Measurements from ENCODE around the gene IKZF3.

The IKZF3 gene

GRCh38 chr17:39835038-39835786 lies 28.9 kb downstream of the IKZF3 start:
- Histone ChIP-seq H3K4me3 (ENCODE audit: low read length in 2 of 2) (no peak overlapping the region), H3K9me3 (ENCODE audit: control insufficient read depth in 2 of 2, low read length in 2 of 2) (no peaks in the 10 kb centered on the region), H3K36me3 (ENCODE audit: control insufficient read depth in 2 of 2, insufficient read depth in 2 of 2, low read length in 2 of 2) (no peaks in the 10 kb centered on the region), H3K4me1 (ENCODE audit: control insufficient read depth, insufficient read depth, low read length) (no peaks in the 10 kb centered on the region), H3K27ac (ENCODE audit: low read length) (no peak overlapping the region), H3K27me3 (ENCODE audit: control insufficient read depth in 1 of 2, insufficient read depth in 2 of 2, low read length in 2 of 2) (peaks cover 0 to 2% of the 10 kb centered on the region in 2 donors), H3K9ac (ENCODE audit: low read length in 2 of 2) (no peak overlapping the region)

GRCh38 chr17:39834017-39834416 lies 30.1 kb downstream of the IKZF3 start:
- H3K4me1 ChIP-seq (ENCODE audit: control insufficient read depth, insufficient read depth, low read length) = no peaks in the 10 kb centered on the region
- H3K36me3 ChIP-seq (ENCODE audit: control insufficient read depth in 2 of 2, insufficient read depth in 2 of 2, low read length in 2 of 2) = no peaks in the 10 kb centered on the region
- H3K9ac ChIP-seq (ENCODE audit: low read length in 2 of 2) = no peak overlapping the region
- peaks cover 0 to 2% of the 10 kb centered on the region in 2 donors for H3K27me3 ChIP-seq (ENCODE audit: control insufficient read depth in 1 of 2, insufficient read depth in 2 of 2, low read length in 2 of 2)
- no peaks in the 10 kb centered on the region for H3K9me3 ChIP-seq (ENCODE audit: control insufficient read depth in 2 of 2, low read length in 2 of 2)
- no peak overlapping the region for H3K4me3 ChIP-seq (ENCODE audit: low read length in 2 of 2)
- H3K27ac ChIP-seq (ENCODE audit: low read length) = no peak overlapping the region

GRCh38 chr17:39831588-39831987 lies 32.5 kb downstream of the IKZF3 start:
- H3K9me3 ChIP-seq (ENCODE audit: control insufficient read depth in 2 of 2, low read length in 2 of 2) = no peaks in the 10 kb centered on the region
- H3K27me3 ChIP-seq (ENCODE audit: control insufficient read depth in 1 of 2, insufficient read depth in 2 of 2, low read length in 2 of 2) = peaks cover 0 to 2% of the 10 kb centered on the region in 2 donors
- H3K9ac ChIP-seq (ENCODE audit: low read length in 2 of 2) = no peak overlapping the region
- no peak overlapping the region for H3K27ac ChIP-seq (ENCODE audit: low read length)
- no peak overlapping the region for H3K4me3 ChIP-seq (ENCODE audit: low read length in 2 of 2)
- no peaks in the 10 kb centered on the region for H3K36me3 ChIP-seq (ENCODE audit: control insufficient read depth in 2 of 2, insufficient read depth in 2 of 2, low read length in 2 of 2)
- no peaks in the 10 kb centered on the region for H3K4me1 ChIP-seq (ENCODE audit: control insufficient read depth, insufficient read depth, low read length)

- H3K36me3 ChIP-seq (ENCODE audit: control insufficient read depth in 2 of 2, insufficient read depth in 2 of 2, low read length in 2 of 2) = no peaks in the 10 kb centered on the region
- no peak overlapping the region for H3K4me3 ChIP-seq (ENCODE audit: low read length in 2 of 2)
- no peak overlapping the region for H3K27ac ChIP-seq (ENCODE audit: low read length)
- peaks cover 0 to 3% of the 10 kb centered on the region in 2 donors for H3K27me3 ChIP-seq (ENCODE audit: control insufficient read depth in 1 of 2, insufficient read depth in 2 of 2, low read length in 2 of 2)
- H3K9ac ChIP-seq (ENCODE audit: low read length in 2 of 2) = no peak overlapping the region
- peaks cover 0 to under 1% of the 10 kb centered on the region in 2 donors for H3K9me3 ChIP-seq (ENCODE audit: control insufficient read depth in 2 of 2, low read length in 2 of 2)
- H3K4me1 ChIP-seq (ENCODE audit: control insufficient read depth, insufficient read depth, low read length) = no peaks in the 10 kb centered on the region
Measured at GRCh38 chr17:39828443-39828842, 35.7 kb downstream of the IKZF3 start.

- Histone ChIP-seq H3K36me3 (ENCODE audit: control insufficient read depth in 2 of 2, insufficient read depth in 2 of 2, low read length in 2 of 2) (no peaks in the 10 kb centered on the region), H3K9ac (ENCODE audit: low read length in 2 of 2) (no peak overlapping the region), H3K27ac (ENCODE audit: low read length) (no peak overlapping the region), H3K27me3 (ENCODE audit: control insufficient read depth in 1 of 2, insufficient read depth in 2 of 2, low read length in 2 of 2) (peaks cover 0 to 3% of the 10 kb centered on the region in 2 donors), H3K4me3 (ENCODE audit: low read length in 2 of 2) (no peak overlapping the region), H3K4me1 (ENCODE audit: control insufficient read depth, insufficient read depth, low read length) (no peaks in the 10 kb centered on the region), H3K9me3 (ENCODE audit: control insufficient read depth in 2 of 2, low read length in 2 of 2) (peaks cover 0 to 3% of the 10 kb centered on the region in 2 donors)
Measured at GRCh38 chr17:39826334-39826733, 37.8 kb downstream of the IKZF3 start.

GRCh38 chr17:39823407-39824054 lies 40.6 kb downstream of the IKZF3 start:
- Histone ChIP-seq H3K4me3 (ENCODE audit: low read length in 2 of 2) (no peak overlapping the region), H3K27ac (ENCODE audit: low read length) (no peak overlapping the region), H3K36me3 (ENCODE audit: control insufficient read depth in 2 of 2, insufficient read depth in 2 of 2, low read length in 2 of 2) (no peaks in the 10 kb centered on the region), H3K9ac (ENCODE audit: low read length in 2 of 2) (no peak overlapping the region), H3K4me1 (ENCODE audit: control insufficient read depth, insufficient read depth, low read length) (no peaks in the 10 kb centered on the region), H3K27me3 (ENCODE audit: control insufficient read depth in 1 of 2, insufficient read depth in 2 of 2, low read length in 2 of 2) (peaks cover 0 to 3% of the 10 kb centered on the region in 2 donors), H3K9me3 (ENCODE audit: control insufficient read depth in 2 of 2, low read length in 2 of 2) (peaks cover 0 to 3% of the 10 kb centered on the region in 2 donors)

- no peaks in the 10 kb centered on the region for H3K4me1 ChIP-seq (ENCODE audit: control insufficient read depth, insufficient read depth, low read length)
- no peak overlapping the region for H3K27ac ChIP-seq (ENCODE audit: low read length)
- no peak overlapping the region for H3K4me3 ChIP-seq (ENCODE audit: low read length in 2 of 2)
- H3K9ac ChIP-seq (ENCODE audit: low read length in 2 of 2) = no peak overlapping the region
- H3K9me3 ChIP-seq (ENCODE audit: control insufficient read depth in 2 of 2, low read length in 2 of 2) = peaks cover 0 to 3% of the 10 kb centered on the region in 2 donors
- no peaks in the 10 kb centered on the region for H3K36me3 ChIP-seq (ENCODE audit: control insufficient read depth in 2 of 2, insufficient read depth in 2 of 2, low read length in 2 of 2)
- peaks cover 0 to 3% of the 10 kb centered on the region in 2 donors for H3K27me3 ChIP-seq (ENCODE audit: control insufficient read depth in 1 of 2, insufficient read depth in 2 of 2, low read length in 2 of 2)
Measured at GRCh38 chr17:39822051-39822451, 42.1 kb downstream of the IKZF3 start.

GRCh38 chr17:39820987-39821386 lies 43.1 kb downstream of the IKZF3 start:
- H3K4me3 ChIP-seq (ENCODE audit: low read length in 2 of 2) = no peak overlapping the region
- H3K4me1 ChIP-seq (ENCODE audit: control insufficient read depth, insufficient read depth, low read length) = no peaks in the 10 kb centered on the region
- H3K27ac ChIP-seq (ENCODE audit: low read length) = no peak overlapping the region
- no peaks in the 10 kb centered on the region for H3K36me3 ChIP-seq (ENCODE audit: control insufficient read depth in 2 of 2, insufficient read depth in 2 of 2, low read length in 2 of 2)
- H3K9ac ChIP-seq (ENCODE audit: low read length in 2 of 2) = no peak overlapping the region
- peaks cover 0 to 3% of the 10 kb centered on the region in 2 donors for H3K9me3 ChIP-seq (ENCODE audit: control insufficient read depth in 2 of 2, low read length in 2 of 2)
- H3K27me3 ChIP-seq (ENCODE audit: control insufficient read depth in 1 of 2, insufficient read depth in 2 of 2, low read length in 2 of 2) = peaks cover 0 to 3% of the 10 kb centered on the region in 2 donors

- Histone ChIP-seq H3K27ac (ENCODE audit: low read length) (no peak overlapping the region), H3K4me3 (ENCODE audit: low read length in 2 of 2) (no peak overlapping the region)
Measured at GRCh38 chr17:39820541-39820940, 43.6 kb downstream of the IKZF3 start.

GRCh38 chr17:39818358-39819000 lies 45.6 kb downstream of the IKZF3 start:
- H3K36me3 ChIP-seq (ENCODE audit: control insufficient read depth in 2 of 2, insufficient read depth in 2 of 2, low read length in 2 of 2) = no peaks in the 10 kb centered on the region
- no peak overlapping the region for H3K4me3 ChIP-seq (ENCODE audit: low read length in 2 of 2)
- H3K27me3 ChIP-seq (ENCODE audit: control insufficient read depth in 1 of 2, insufficient read depth in 2 of 2, low read length in 2 of 2) = no peaks in the 10 kb centered on the region
- H3K9me3 ChIP-seq (ENCODE audit: control insufficient read depth in 2 of 2, low read length in 2 of 2) = peaks cover 0 to 2% of the 10 kb centered on the region in 2 donors
- no peak overlapping the region for H3K27ac ChIP-seq (ENCODE audit: low read length)
- no peaks in the 10 kb centered on the region for H3K4me1 ChIP-seq (ENCODE audit: control insufficient read depth, insufficient read depth, low read length)
- no peak overlapping the region for H3K9ac ChIP-seq (ENCODE audit: low read length in 2 of 2)

More at GRCh38 chr17:39820541-39820940, 43.6 kb downstream of the IKZF3 start:
- peaks cover 0 to 3% of the 10 kb centered on the region in 2 donors for H3K27me3 ChIP-seq (ENCODE audit: control insufficient read depth in 1 of 2, insufficient read depth in 2 of 2, low read length in 2 of 2)
- H3K4me1 ChIP-seq (ENCODE audit: control insufficient read depth, insufficient read depth, low read length) = no peaks in the 10 kb centered on the region
- H3K36me3 ChIP-seq (ENCODE audit: control insufficient read depth in 2 of 2, insufficient read depth in 2 of 2, low read length in 2 of 2) = no peaks in the 10 kb centered on the region
- H3K9me3 ChIP-seq (ENCODE audit: control insufficient read depth in 2 of 2, low read length in 2 of 2) = peaks cover 0 to 3% of the 10 kb centered on the region in 2 donors
- H3K9ac ChIP-seq (ENCODE audit: low read length in 2 of 2) = no peak overlapping the region
